ENCODE data around the gene SWI5. TPM values are rescaled to one million over a fixed set of nuclear protein-coding genes. Genes with fewer than 3 reads are reported as not detected.

Gene SWI5
- 41.1 and 50.3 TPM in 2 replicates for total RNA-seq

DNA sequence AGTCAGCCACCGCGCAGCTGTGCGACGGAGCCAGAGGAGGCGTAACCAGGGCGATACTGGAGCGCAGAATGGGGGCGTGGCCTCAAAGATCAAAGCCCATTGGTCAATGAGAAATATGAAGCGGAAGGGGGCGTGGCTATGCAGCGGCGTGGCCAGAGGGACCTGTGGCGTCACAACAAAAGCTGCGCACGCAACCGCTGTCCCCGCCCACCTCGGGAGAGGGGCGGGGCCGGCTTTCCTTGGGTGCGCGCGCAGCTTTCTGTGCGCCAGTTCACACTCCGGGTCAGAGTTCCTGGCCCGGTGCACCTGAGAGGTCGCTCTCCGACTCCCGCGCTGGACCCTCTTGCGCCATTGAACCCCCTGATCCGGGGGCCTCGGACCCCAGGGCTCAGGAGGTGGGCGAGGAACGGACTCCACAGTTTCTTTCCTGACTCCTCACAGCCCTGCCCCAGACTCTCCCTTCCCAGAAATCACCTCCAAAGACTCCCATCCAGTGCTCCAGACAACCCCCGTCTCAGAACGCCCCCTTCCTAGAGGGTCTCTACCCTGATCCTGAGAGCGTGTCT is at the start of gene SWI5:
Gene SWI5 (plus strand): TSS at position 269 of the 566 bp plus-strand sequence.

DNA sequence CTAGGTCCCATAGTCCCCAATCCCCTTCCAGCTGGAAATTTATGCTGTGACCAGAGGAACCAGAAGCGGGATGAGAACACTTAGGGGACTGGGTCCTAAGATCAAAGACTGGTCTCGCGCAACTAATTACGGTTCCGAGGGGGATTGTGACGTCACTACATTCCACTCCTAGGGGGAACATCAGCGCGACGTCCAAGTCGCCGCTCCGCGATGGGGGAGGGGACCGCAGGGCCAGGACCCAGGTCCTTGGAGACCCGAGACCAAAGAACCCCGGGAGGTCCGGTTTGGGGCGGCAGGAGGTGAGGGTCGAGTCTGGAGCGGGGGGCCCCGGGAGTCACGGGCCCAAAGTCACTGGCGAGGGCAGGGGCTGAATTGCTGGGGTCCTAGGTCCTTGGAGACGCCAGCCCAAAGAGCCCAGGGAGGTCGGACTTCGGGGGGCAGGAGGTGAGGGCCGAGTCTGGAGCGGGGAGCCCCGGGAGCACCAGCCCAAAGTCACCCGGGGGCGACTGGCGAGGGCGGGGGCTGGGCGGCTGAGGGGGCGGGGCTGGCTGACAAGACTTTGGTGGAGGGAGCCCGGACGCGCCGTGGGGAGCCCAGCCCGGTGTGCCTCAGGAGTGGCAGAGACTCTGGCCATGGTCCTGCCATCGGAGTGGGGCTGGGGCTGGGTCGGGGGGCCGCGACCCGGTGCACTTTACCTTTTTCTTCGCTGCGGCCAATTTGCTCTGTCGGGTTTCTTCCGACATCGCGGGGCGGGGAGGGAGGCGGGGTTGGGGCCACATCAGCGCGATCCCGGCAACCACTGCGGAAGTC is 673 bp upstream of the SWI5 start, which contains the start of gene GOLGA2:
Gene GOLGA2 (minus strand): TSS at position 810 of the 810 bp plus-strand sequence. CDS start 31 bp downstream, at position 779.

DNA sequence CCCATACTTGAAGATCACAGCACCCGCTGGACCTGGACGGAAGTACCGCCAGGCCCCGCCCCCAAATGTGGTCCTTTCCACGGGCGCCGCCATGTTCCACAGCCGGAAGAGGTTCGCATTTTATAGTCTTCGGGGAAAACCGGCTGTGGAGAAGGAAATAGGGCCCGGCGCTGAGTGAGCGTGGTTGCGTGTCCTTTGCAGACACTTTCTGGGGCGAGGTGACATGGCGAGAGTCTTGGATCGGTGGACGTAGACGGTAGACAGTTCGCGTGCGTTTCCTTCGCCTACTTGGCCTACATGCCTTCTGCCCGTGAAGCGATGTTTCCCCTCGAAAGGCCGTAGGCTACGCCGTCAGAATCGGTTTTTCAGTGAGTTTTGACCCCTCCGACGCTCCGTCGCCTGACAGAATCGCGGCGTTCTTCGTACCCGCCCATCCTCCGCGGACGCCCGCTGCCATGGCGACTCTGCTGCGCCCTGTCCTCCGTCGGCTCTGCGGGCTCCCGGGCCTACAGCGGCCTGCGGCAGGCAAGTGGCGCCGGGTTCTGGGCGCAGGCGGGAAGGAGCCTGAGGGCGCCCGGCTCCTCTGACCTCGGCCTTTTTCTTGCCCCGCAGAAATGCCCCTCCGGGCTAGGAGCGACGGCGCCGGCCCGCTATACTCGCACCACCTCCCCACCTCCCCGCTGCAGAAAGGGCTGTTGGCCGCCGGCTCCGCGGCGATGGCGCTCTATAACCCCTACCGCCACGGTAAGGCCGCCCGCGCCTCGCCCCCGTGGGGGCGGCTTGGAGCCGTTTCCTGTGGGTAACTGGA is 46.5 kb downstream of the SWI5 start, which contains the start of the genes COQ4 and TRUB2:
Gene COQ4 (plus strand): TSS at position 436 of the 808 bp plus-strand sequence. CDS start 20 bp downstream, at position 456.
Gene TRUB2 (minus strand): TSS at position 44 of the 808 bp plus-strand sequence. CDS start 39 bp downstream, at position 5.

Other genes with a start within 250 kb of the SWI5 start
- gene NAIF1, start 209.0 kb upstream of the SWI5 start, total RNA-seq: 12.3 and 17.8 TPM in 2 replicates
- gene SLC25A25, start 208.0 kb upstream of the SWI5 start, total RNA-seq: 18.3 and 20.0 TPM in 2 replicates
- gene PTGES2, start 148.5 kb upstream of the SWI5 start, total RNA-seq: 48.3 and 73.0 TPM in 2 replicates
- not detected in 2 replicates for gene LCN2, start 126.8 kb upstream of the SWI5 start, total RNA-seq
- gene BBLN, start 116.0 kb upstream of the SWI5 start, total RNA-seq: 11.2 and 21.6 TPM in 2 replicates
- gene CIZ1, start 84.7 kb upstream of the SWI5 start, total RNA-seq: 22.5 and 36.4 TPM in 2 replicates
- gene DNM1, start 72.9 kb upstream of the SWI5 start, total RNA-seq: 63.7 and 82.3 TPM in 2 replicates
- gene GOLGA2, start 269 bp upstream of the SWI5 start, total RNA-seq: 110 and 123 TPM in 2 replicates
- 12.2 and 19.2 TPM in 2 replicates for gene TRUB2, start 46.2 kb downstream of the SWI5 start, total RNA-seq
- 13.7 and 14.5 TPM in 2 replicates for gene COQ4, start 46.6 kb downstream of the SWI5 start, total RNA-seq
- gene SLC27A4, start 64.3 kb downstream of the SWI5 start, total RNA-seq: 7.7 and 9.3 TPM in 2 replicates
- 24.7 and 30.2 TPM in 2 replicates for gene URM1, start 95.1 kb downstream of the SWI5 start, total RNA-seq
- 85.4 and 95.0 TPM in 2 replicates for gene CERCAM, start 144.6 kb downstream of the SWI5 start, total RNA-seq
- gene ODF2, start 179.7 kb downstream of the SWI5 start, total RNA-seq: 21.4 and 21.6 TPM in 2 replicates
- 17.5 and 19.4 TPM in 2 replicates for gene GLE1, start 228.4 kb downstream of the SWI5 start, total RNA-seq